A549 (cell line): ENCODE measurements around the gene HAUS8. TPM values are rescaled to one million over a fixed set of nuclear protein-coding genes. Genes with fewer than 3 reads are reported as not detected.

Experiments
- ATAC-seq, 2 experiments: fragments of 200-7000 bp in 1 of 2; fragments of >200 bp in 1 of 2; cut with Nextera tagmentation in 1 of 2; cut with Tn5 transposase in 1 of 2; 3 replicates each; pipeline versions ENCODE4 v1.8.0 to v1.9.1; 2018 to 2020; ENCODE audit warnings: mild to moderate bottlenecking in 1 of 2, moderate library complexity in 1 of 2
- CTCF ChIA-PET: fragments of 300-600 bp; sonication (Branson Sonifier 250); formaldehyde crosslinking; extraction: SDS; loops from one replicate; lab custom pipeline; 2021; ENCODE audit warnings: antibody characterized with exemption, inconsistent platforms; lab: Yijun Ruan, JAX
- POLR2A ChIA-PET: fragments of 350-600 bp; formaldehyde crosslinking; extraction: SDS; loops from one replicate; lab custom pipeline; 2021; ENCODE audit warnings: antibody characterized with exemption, inconsistent platforms; lab: Yijun Ruan, JAX
- DNase-seq, 2 experiments: peaks; one replicate each; pipeline versions ENCODE4 v3.0.0 to v3.0.0-alpha.2; 2011 to 2016; ENCODE audit warnings: low read depth in 1 of 2, low spot score in 1 of 2
- FAIRE-seq: peaks from 2 replicates; lab custom pipeline; 2011; peaks lifted over from hg19 to GRCh38; lab: Jason Lieb, UNC
- H3K27ac ChIP-seq, 2 experiments: fragments of >200 bp; sonication (Bioruptor Twin); formaldehyde crosslinking; 3 replicates each; pipeline ENCODE4 v1.5.1; 2016 to 2017
- H3K4me1 ChIP-seq: fragments of >200 bp; sonication (Bioruptor Twin); formaldehyde crosslinking; 3 replicates; pipeline ENCODE4 v1.6.1; 2016
- H3K4me2 ChIP-seq: fragments of >200 bp; sonication (Bioruptor Twin); formaldehyde crosslinking; 3 replicates; pipeline ENCODE4 v1.6.1; 2016
- H3K4me3 ChIP-seq: fragments of >200 bp; sonication (Bioruptor Twin); formaldehyde crosslinking; 3 replicates; pipeline ENCODE4 v1.5.1; 2016
- H3K9me3 ChIP-seq: fragments of >200 bp; sonication (Bioruptor Twin); formaldehyde crosslinking; 3 replicates; pipeline ENCODE4 v1.6.1; 2016
- ATOH8 ChIP-seq: fragments of 250-450 bp; sonication (Bioruptor Pico); IDR thresholded peaks from 2 replicates; pipeline ENCODE4 v1.5.0; 2020; ENCODE audit warnings: low read depth, mild to moderate bottlenecking, moderate library complexity
- CBX8 ChIP-seq: fragments of 200-600 bp; sonication (generic); IDR thresholded peaks from 2 replicates; pipeline ENCODE4 v1.6.1; 2016
- CHD2 ChIP-seq: fragments of 150-350 bp; IDR thresholded peaks from 2 replicates; pipeline ENCODE4 v1.6.1; 2014; ENCODE audit warnings: low read length; ENCODE audit not compliant: partially characterized antibody
- CTCF ChIP-seq: fragments of >200 bp; sonication (Bioruptor Twin); formaldehyde crosslinking; IDR thresholded peaks from 3 replicates; pipeline ENCODE4 v1.5.1; 2016
- ELK1 ChIP-seq: fragments of 150-350 bp; IDR thresholded peaks from 2 replicates; pipeline ENCODE4 v1.6.1; 2014; ENCODE audit warnings: low read depth, mild to moderate bottlenecking, low read length
- ESRRA ChIP-seq: fragments of 150-350 bp; IDR thresholded peaks from 2 replicates; pipeline ENCODE4 v1.6.1; 2014; ENCODE audit warnings: mild to moderate bottlenecking, low read length, borderline replicate concordance
- FOSB ChIP-seq: fragments of 250-450 bp; sonication (Bioruptor Pico); IDR thresholded peaks from 2 replicates; pipeline ENCODE4 v1.5.0; 2020; ENCODE audit warnings: mild to moderate bottlenecking, moderate library complexity
- FOSL2 ChIP-seq, 2 experiments: fragments of 450-650 bp in 1 of 2; fragments of >200 bp in 1 of 2; sonication (Bioruptor Twin) in 1 of 2; formaldehyde crosslinking; IDR thresholded peaks; 2 replicates each; pipeline versions ENCODE4 v1.5.0 to v1.6.1; 2016 to 2020; ENCODE audit warnings: mild to moderate bottlenecking in 1 of 2, moderate library complexity in 1 of 2
- HOXA7 ChIP-seq: fragments of 250-450 bp; sonication (Bioruptor Pico); IDR thresholded peaks from 2 replicates; pipeline ENCODE4 v1.5.0; 2020; ENCODE audit warnings: mild to moderate bottlenecking, moderate library complexity
- HOXB13 ChIP-seq: fragments of 250-450 bp; sonication (Bioruptor Pico); IDR thresholded peaks from 2 replicates; pipeline ENCODE4 v1.5.0; 2020; ENCODE audit warnings: low read depth, mild to moderate bottlenecking, moderate library complexity
- HOXB5 ChIP-seq: fragments of 250-450 bp; sonication (Bioruptor Pico); IDR thresholded peaks from 2 replicates; pipeline ENCODE4 v1.5.0; 2020; ENCODE audit warnings: mild to moderate bottlenecking, moderate library complexity
- JUN ChIP-seq, 2 experiments: fragments of >200 bp; sonication (Bioruptor Twin); formaldehyde crosslinking; IDR thresholded peaks; 2 replicates in 1 of 2; 3 replicates in 1 of 2; pipeline ENCODE4 v1.6.1; 2016 to 2017
- JUNB ChIP-seq: fragments of >200 bp; sonication (Bioruptor Twin); formaldehyde crosslinking; IDR thresholded peaks from 2 replicates; pipeline ENCODE4 v1.6.1; 2016
- KDM5A ChIP-seq: fragments of 200-600 bp; sonication (generic); IDR thresholded peaks from 2 replicates; pipeline ENCODE4 v1.6.1; 2016; ENCODE audit warnings: antibody characterized with exemption, mild to moderate bottlenecking
- MAZ ChIP-seq: fragments of 150-350 bp; IDR thresholded peaks from 2 replicates; pipeline ENCODE4 v1.6.1; 2014; ENCODE audit warnings: antibody characterized with exemption, low read depth, low read length, borderline replicate concordance
- MYC ChIP-seq: IDR thresholded peaks from 2 replicates; pipeline ENCODE4 v1.6.1; 2012; ENCODE audit warnings: mild to moderate bottlenecking, inconsistent platforms, low read length, improper control_type of control experiment, borderline replicate concordance
- NFE2L2 ChIP-seq: fragments of 150-350 bp; conservative IDR thresholded peaks from 2 replicates; pipeline ENCODE4 v1.6.1; 2014; ENCODE audit warnings: low read length
- PHF8 ChIP-seq: fragments of 200-600 bp; sonication (generic); IDR thresholded peaks from 2 replicates; pipeline ENCODE4 v1.6.1; 2016; ENCODE audit warnings: low read depth, mild to moderate bottlenecking, antibody characterized with exemption, moderate library complexity, borderline replicate concordance
- RAD21 ChIP-seq, 2 experiments: fragments of >200 bp in 1 of 2; sonication (Bioruptor Twin) in 1 of 2; formaldehyde crosslinking in 1 of 2; IDR thresholded peaks in 1 of 2; conservative IDR thresholded peaks in 1 of 2; 2 replicates in 1 of 2; 3 replicates in 1 of 2; pipeline ENCODE4 v1.6.1; 2012 to 2018; ENCODE audit warnings: inconsistent platforms in 1 of 2
- RARB ChIP-seq: fragments of 250-450 bp; sonication (Bioruptor Pico); IDR thresholded peaks from 2 replicates; pipeline ENCODE4 v1.8.0; 2021; ENCODE audit warnings: mild to moderate bottlenecking, moderate library complexity
- RCOR1 ChIP-seq: fragments of 150-350 bp; IDR thresholded peaks from 2 replicates; pipeline ENCODE4 v1.6.1; 2014; ENCODE audit warnings: antibody characterized with exemption, low read length, low read depth
- SMC3 ChIP-seq: fragments of >200 bp; sonication (Bioruptor Twin); formaldehyde crosslinking; IDR thresholded peaks from 3 replicates; pipeline ENCODE4 v1.6.1; 2018; ENCODE audit warnings: inconsistent platforms
- TFCP2L1 ChIP-seq: fragments of 250-450 bp; sonication (Bioruptor Pico); IDR thresholded peaks from 2 replicates; pipeline ENCODE4 v1.5.0; 2021; ENCODE audit warnings: mild to moderate bottlenecking
- TP53 ChIP-seq: fragments of 250-450 bp; sonication (Bioruptor Pico); IDR thresholded peaks from 2 replicates; pipeline ENCODE4 v1.5.0; 2021; ENCODE audit warnings: mild to moderate bottlenecking, moderate library complexity
- ZFP36 ChIP-seq: fragments of 450-650 bp; IDR thresholded peaks from 2 replicates; pipeline ENCODE4 v1.6.1; 2014; ENCODE audit warnings: borderline replicate concordance; ENCODE audit not compliant: partially characterized antibody
- ZSCAN20 ChIP-seq: fragments of 250-450 bp; sonication (Bioruptor Pico); IDR thresholded peaks from 2 replicates; pipeline ENCODE4 v1.8.0; 2022; ENCODE audit warnings: mild to moderate bottlenecking, moderate library complexity
- WGBS: methylation state at CpG from one replicate; pipeline ENCODE4 v1.1.6; 2017; ENCODE audit errors: missing lambda C conversion rate; 5-methylcytosine and 5-hydroxymethylcytosine counted together
- polyA plus RNA-seq, 4 experiments: library from polyadenylated mRNA; depleted of rRNA in 3 of 4; stranded (reverse); fragments of >200 nt; fragmentation: RNase III in 1 of 4; extraction: RNeasy Plus Mini Kit Qiagen cat#74134 plus additional on column Dnase treatment in 1 of 4; gene quantifications; 2 replicates in 3 of 4; 3 replicates in 1 of 4; pipeline ENCODE4 v1.2.3, GENCODE V29; 2011 to 2017

Gene HAUS8
- polyA plus RNA-seq, 2 of the 4 experiments (the other 2 are of a cell fraction), result 15.1 to 16.2 TPM

GRCh38 chr19:17036640-17037039 lies 38.6 kb downstream of the HAUS8 start:
- Histone ChIP-seq H3K4me3 (no peak overlapping the region), H3K9me3 (no peaks in the 10 kb centered on the region), H3K4me1 (no peaks in the 10 kb centered on the region), H3K27ac (no peak overlapping the region), H3K4me2 (no peak overlapping the region)
- ATAC-seq (no peak), FAIRE-seq (no peak), DNase-seq (no peak)
- TF ChIP-seq ELK1, result no peak
- no peak for TF ChIP-seq HOXB13 (CRISPR knock-in tag)
- no peak for TF ChIP-seq CTCF
- no peak for TF ChIP-seq RCOR1
- no peak for TF ChIP-seq KDM5A
- TF ChIP-seq TFCP2L1, result no peak
- no peak for TF ChIP-seq ZFP36
- ChIA-PET CTCF (no interaction called here), POLR2A (no interaction called here)
- 50% methylated on average over 2 of the region's 4 CpGs for WGBS

- Histone ChIP-seq H3K4me1 (no peaks in the 10 kb centered on the region), H3K4me3 (no peak overlapping the region), H3K27ac (no peak overlapping the region), H3K9me3 (no peaks in the 10 kb centered on the region), H3K4me2 (no peak overlapping the region)
- FAIRE-seq, result no peak
- ChIA-PET POLR2A (no interaction called here), CTCF (interaction anchor here (1.3 kb wide), 1 partner anchor 265 kb away, joined by 3 read pairs; no protein-coding TSS in a partner anchor)
- DNase-seq, result peak in 1 of 2 experiments; percentile 19
- ATAC-seq, result no peak; a peak in 1 of 6 replicates
- 76% methylated on average over 8 of the region's 15 CpGs for WGBS
- no peak for TF ChIP-seq TP53 (CRISPR knock-in tag)
- no peak for TF ChIP-seq NFE2L2
- no peak for TF ChIP-seq ZSCAN20 (CRISPR knock-in tag)
- no peak for TF ChIP-seq FOSL2 (IDR thresholded peaks at IDR 0.05)
- no peak for TF ChIP-seq FOSL2 (CRISPR knock-in tag; IDR thresholded peaks at IDR 0.05)
- TF ChIP-seq JUN (IDR thresholded peaks at IDR 0.05), result no peak
- TF ChIP-seq CBX8, result no peak
- TF ChIP-seq ESRRA, result no peak
Observed at GRCh38 chr19:17035842-17036424, 39.3 kb downstream of the HAUS8 start.

- ATAC-seq (no peak), DNase-seq (no peak)
- Histone ChIP-seq H3K4me2 (no peak overlapping the region), H3K27ac (no peak overlapping the region)
- 51% methylated on average over 6 of the region's 6 CpGs for WGBS
- TF ChIP-seq CHD2 (no peak), SMC3 (no peak), JUN (IDR thresholded peaks at IDR 0.05) (no peak), FOSB (CRISPR knock-in tag) (no peak), RARB (no peak), PHF8 (no peak), MYC (no peak), MAZ (no peak), ZSCAN20 (CRISPR knock-in tag) (no peak), RCOR1 (no peak), ESRRA (no peak), HOXB5 (CRISPR knock-in tag) (no peak), ZFP36 (no peak), TP53 (CRISPR knock-in tag) (no peak), JUNB (no peak), RAD21 (conservative IDR thresholded peaks at IDR 0.05 in 1 of 2, IDR thresholded peaks at IDR 0.05 in 1 of 2) (no peak), HOXA7 (CRISPR knock-in tag) (no peak), HOXB13 (CRISPR knock-in tag) (no peak), ATOH8 (no peak)
- TF ChIP-seq, all 56 proteins: peak for 0
- Histone ChIP-seq H3K9me3 (no peaks in the 10 kb centered on the region), H3K4me3 (no peak overlapping the region), H3K4me1 (no peaks in the 10 kb centered on the region)
- ChIA-PET CTCF (no interaction called here), POLR2A (no interaction called here)
- no peak for FAIRE-seq
Observed at GRCh38 chr19:17031741-17032140, 43.5 kb downstream of the HAUS8 start.
